ENCODE data around the gene TSHR.

DNA sequence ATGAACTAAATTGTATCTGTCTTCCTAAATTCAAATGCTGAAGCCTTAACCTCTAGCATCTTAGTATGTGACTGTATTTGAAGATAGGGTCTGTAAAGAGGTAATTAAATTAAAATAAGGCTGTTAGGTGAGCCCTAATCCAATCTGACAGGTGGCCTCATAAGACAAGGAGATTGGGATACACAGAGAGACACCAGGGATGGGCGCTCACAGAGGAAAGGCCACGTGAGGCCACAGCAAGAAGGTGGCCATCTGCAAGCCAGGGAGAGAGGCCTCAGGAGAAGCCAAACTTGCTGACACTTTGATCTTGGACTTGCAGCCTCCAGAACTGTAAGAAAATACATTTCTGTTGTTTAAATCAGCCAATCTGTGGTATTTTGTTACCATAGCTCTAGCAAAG is 154.8 kb downstream of the TSHR start:
- TF ChIP-seq POLR2A (IDR thresholded peaks at IDR 0.05): no peak
- TF ChIP-seq, protein P1, sequence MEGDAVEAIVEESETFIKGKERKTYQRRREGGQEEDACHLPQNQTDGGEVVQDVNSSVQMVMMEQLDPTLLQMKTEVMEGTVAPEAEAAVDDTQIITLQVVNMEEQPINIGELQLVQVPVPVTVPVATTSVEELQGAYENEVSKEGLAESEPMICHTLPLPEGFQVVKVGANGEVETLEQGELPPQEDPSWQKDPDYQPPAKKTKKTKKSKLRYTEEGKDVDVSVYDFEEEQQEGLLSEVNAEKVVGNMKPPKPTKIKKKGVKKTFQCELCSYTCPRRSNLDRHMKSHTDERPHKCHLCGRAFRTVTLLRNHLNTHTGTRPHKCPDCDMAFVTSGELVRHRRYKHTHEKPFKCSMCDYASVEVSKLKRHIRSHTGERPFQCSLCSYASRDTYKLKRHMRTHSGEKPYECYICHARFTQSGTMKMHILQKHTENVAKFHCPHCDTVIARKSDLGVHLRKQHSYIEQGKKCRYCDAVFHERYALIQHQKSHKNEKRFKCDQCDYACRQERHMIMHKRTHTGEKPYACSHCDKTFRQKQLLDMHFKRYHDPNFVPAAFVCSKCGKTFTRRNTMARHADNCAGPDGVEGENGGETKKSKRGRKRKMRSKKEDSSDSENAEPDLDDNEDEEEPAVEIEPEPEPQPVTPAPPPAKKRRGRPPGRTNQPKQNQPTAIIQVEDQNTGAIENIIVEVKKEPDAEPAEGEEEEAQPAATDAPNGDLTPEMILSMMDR (IDR thresholded peaks at IDR 0.05): no peak
